OCI-LY1 (cell line): ENCODE results near the gene FTSJ1.
"Not testable (repeated sequence)": the region's sequence is repeated elsewhere in the genome, so short reads cannot be mapped to it uniquely, and the experiment has no call there.

Source experiments
- H2AFZ ChIP-seq: fragments of 200-600 bp; sonication (generic), shearing (Covaris generic); 2 replicates; pipeline ENCODE4 v1.6.0; 2014; ENCODE audit warnings: antibody characterized with exemption, mild to moderate bottlenecking, low read length
- H3F3A ChIP-seq: fragments of 200-600 bp; sonication (generic), shearing (Covaris generic); 2 replicates; pipeline ENCODE4 v1.6.0; 2014; ENCODE audit warnings: mild to moderate bottlenecking, antibody characterized with exemption, low read length, moderate library complexity; ENCODE audit not compliant: insufficient read depth
- H3K27ac ChIP-seq: fragments of 200-600 bp; sonication (generic); 2 replicates; pipeline ENCODE4 v1.5.1; 2014; ENCODE audit warnings: low read length, mixed run types, mild to moderate bottlenecking, low read depth; ENCODE audit not compliant: poor library complexity, severe bottlenecking
- H3K27me3 ChIP-seq: fragments of 200-600 bp; sonication (generic); 2 replicates; pipeline ENCODE4 v1.6.0; 2014; ENCODE audit warnings: antibody characterized with exemption, mild to moderate bottlenecking, low read length, moderate library complexity; ENCODE audit not compliant: insufficient read depth
- H3K36me3 ChIP-seq: fragments of 200-600 bp; sonication (generic); 2 replicates; pipeline ENCODE4 v1.6.1; 2014; ENCODE audit warnings: mild to moderate bottlenecking, antibody characterized with exemption, low read length, moderate library complexity, mixed read lengths; ENCODE audit not compliant: insufficient read depth
- H3K4me1 ChIP-seq: fragments of 200-600 bp; sonication (generic); 2 replicates; pipeline ENCODE4 v1.5.1; 2014; ENCODE audit warnings: mild to moderate bottlenecking, low read length, moderate library complexity; ENCODE audit not compliant: insufficient read depth, severe bottlenecking
- H3K4me2 ChIP-seq: fragments of 200-600 bp; sonication (generic), shearing (Covaris generic); 2 replicates; pipeline ENCODE4 v1.6.1; 2014; ENCODE audit warnings: low read length
- H3K4me3 ChIP-seq: fragments of 200-600 bp; sonication (generic); 2 replicates; pipeline ENCODE4 v1.5.1; 2014; ENCODE audit warnings: low read length, low read depth, mild to moderate bottlenecking, mixed read lengths; ENCODE audit not compliant: poor library complexity, severe bottlenecking
- H3K79me2 ChIP-seq: fragments of 200-600 bp; shearing (Covaris generic); 2 replicates; pipeline ENCODE4 v1.6.1; 2016; ENCODE audit warnings: mixed run types, low read length, mixed read lengths; ENCODE audit not compliant: insufficient read depth
- H3K9ac ChIP-seq: fragments of 200-600 bp; sonication (generic), shearing (Covaris generic); 2 replicates; pipeline ENCODE4 v1.6.1; 2014; ENCODE audit warnings: mild to moderate bottlenecking, low read length, mixed read lengths
- H3K9me2 ChIP-seq: fragments of 200-600 bp; sonication (generic), shearing (Covaris generic); 2 replicates; pipeline ENCODE4 v1.6.1; 2014; ENCODE audit warnings: low read depth, mild to moderate bottlenecking, low read length, mixed read lengths
- H3K9me3 ChIP-seq: fragments of 200-600 bp; shearing (Covaris generic); 2 replicates; pipeline ENCODE4 v1.6.1; 2014; ENCODE audit warnings: low read length, mixed read lengths
- H4K20me1 ChIP-seq: fragments of 200-600 bp; sonication (generic), shearing (Covaris generic); 2 replicates; pipeline ENCODE4 v1.6.0; 2016; ENCODE audit warnings: mild to moderate bottlenecking, low read length; ENCODE audit not compliant: insufficient read depth
- CTCF ChIP-seq: fragments of 200-600 bp; sonication (generic), shearing (Covaris generic); IDR thresholded peaks from 2 replicates; pipeline ENCODE4 v1.5.1; 2017; ENCODE audit warnings: mild to moderate bottlenecking, antibody characterized with exemption, low read length, moderate library complexity, mixed read lengths
- EZH2 ChIP-seq: fragments of 200-600 bp; sonication (generic), shearing (Covaris generic); IDR thresholded peaks from 2 replicates; pipeline ENCODE4 v1.8.0; 2017; ENCODE audit warnings: borderline replicate concordance, mixed run types, mild to moderate bottlenecking, antibody characterized with exemption, low read length, moderate library complexity, mixed read lengths

Gene FTSJ1, protein sequence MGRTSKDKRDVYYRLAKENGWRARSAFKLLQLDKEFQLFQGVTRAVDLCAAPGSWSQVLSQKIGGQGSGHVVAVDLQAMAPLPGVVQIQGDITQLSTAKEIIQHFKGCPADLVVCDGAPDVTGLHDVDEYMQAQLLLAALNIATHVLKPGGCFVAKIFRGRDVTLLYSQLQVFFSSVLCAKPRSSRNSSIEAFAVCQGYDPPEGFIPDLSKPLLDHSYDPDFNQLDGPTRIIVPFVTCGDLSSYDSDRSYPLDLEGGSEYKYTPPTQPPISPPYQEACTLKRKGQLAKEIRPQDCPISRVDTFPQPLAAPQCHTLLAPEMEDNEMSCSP

GRCh38 chrX:48475774-48476577 lies at the start of gene FTSJ1:
Gene FTSJ1, plus strand, starts transcription at chrX:48476199. Its CDS starts 1,849 bp downstream, at chrX:48478048.
- Histone ChIP-seq H3K4me1 (peaks cover 15% of the 10 kb centered on the region), H3K36me3 (peaks cover 7% of the 10 kb centered on the region; the same call in 1 of the 2 replicates), H3K4me2 (peak within 1 kb of the TSS; percentile 95), H3K79me2 (peaks cover 15% of the 10 kb centered on the region), H2AFZ (no peak within 1 kb of the TSS; the same call in 1 of the 2 replicates), H3K9ac (peak within 1 kb of the TSS; percentile 96), H3K27ac (peak within 1 kb of the TSS; percentile 66), H3K27me3 (no peaks in the 10 kb centered on the region), H4K20me1 (no peaks in the 10 kb centered on the region), H3F3A (no peaks in the 10 kb centered on the region), H3K9me3 (no peaks in the 10 kb centered on the region), H3K4me3 (peak within 1 kb of the TSS; percentile 97), H3K9me2 (no peaks in the 10 kb centered on the region)
- TF ChIP-seq CTCF (no peak), EZH2 (no peak)

DNA sequence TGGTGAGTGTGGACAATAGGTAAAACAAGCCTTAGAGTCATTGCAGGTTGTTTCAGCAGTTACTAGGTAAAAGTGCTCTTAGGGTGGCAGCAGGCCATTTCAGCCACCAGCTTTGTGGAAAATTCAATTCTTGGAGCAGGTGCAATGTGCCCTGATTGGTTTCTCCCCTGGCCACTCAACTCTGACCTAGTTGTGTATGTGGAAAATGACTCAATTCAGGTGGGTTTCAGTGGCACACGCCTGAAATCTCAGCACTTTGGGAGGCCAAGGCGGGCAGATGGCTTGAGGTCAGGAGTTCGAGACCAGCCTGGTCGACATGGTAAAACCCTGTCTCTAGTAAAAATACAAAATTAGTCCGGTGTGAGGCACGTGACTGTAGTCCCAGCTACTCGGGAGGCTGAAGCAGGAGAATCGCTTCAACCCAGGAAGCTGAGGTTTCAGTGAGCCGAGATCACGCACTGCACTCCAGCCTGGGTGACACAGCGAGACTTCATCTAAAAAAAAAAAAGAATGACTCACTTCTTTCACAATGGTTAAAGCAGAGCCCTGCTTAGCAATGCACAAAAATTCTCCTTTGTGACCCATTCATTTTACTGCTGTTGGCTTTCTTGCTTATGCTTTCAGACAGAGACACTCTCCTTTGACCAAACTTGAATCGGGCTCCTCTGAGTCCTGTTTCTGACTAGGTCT lies 48.8 kb upstream of the FTSJ1 start:
- H3K9ac ChIP-seq, H3K4me1 ChIP-seq, H3F3A ChIP-seq, H4K20me1 ChIP-seq, H3K9me3 ChIP-seq, H3K27me3 ChIP-seq, H3K36me3 ChIP-seq, H3K79me2 ChIP-seq, H3K4me2 ChIP-seq, H2AFZ ChIP-seq, H3K9me2 ChIP-seq, H3K27ac ChIP-seq, H3K4me3 ChIP-seq: not testable (repeated sequence)

DNA sequence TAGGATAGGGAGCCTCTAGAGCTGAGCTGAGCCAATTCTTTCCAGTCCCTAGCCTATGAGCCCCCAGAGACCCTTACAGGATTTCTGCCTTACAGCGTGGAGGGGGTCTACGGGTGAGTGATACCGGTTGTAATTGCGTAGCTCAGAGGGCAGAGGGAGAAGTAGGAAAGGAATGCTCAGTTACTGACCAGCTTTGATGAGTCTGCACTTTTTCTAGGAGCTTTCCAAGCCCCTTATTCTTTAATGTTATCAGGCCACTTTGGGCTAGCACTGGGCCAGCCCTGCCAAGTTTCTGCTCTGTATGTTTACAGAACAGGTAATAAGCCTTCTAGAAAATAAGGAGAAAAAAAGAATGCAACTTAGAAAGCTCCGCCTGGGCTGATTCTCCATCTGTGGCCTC lies 46.4 kb upstream of the FTSJ1 start:
- not testable (repeated sequence) for H3K36me3 ChIP-seq, H3K27me3 ChIP-seq, H3K9ac ChIP-seq, H2AFZ ChIP-seq, H3F3A ChIP-seq, H3K4me2 ChIP-seq, H4K20me1 ChIP-seq, H3K27ac ChIP-seq, H3K4me1 ChIP-seq, H3K4me3 ChIP-seq, H3K9me2 ChIP-seq, H3K9me3 ChIP-seq, H3K79me2 ChIP-seq

DNA sequence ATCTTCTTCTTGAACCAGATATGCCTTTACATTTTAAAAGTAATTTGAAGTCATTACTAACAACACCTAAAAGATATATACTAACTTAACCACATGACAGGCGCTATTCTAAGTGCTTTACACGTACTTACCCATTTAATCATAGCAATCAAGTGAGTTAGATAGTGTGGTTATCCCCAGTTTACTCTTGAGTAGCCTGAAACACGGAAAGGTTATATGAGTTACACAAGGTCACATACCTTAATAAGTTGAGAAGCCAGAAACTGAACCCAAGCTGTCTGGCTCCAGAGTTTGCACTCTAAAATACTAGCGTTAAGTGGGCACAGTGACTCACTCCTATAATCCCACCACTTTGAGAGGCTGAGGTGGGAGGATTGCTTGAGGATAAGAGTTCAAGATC lies 45.8 kb upstream of the FTSJ1 start:
- H3K4me2 ChIP-seq, H3K4me1 ChIP-seq, H4K20me1 ChIP-seq, H3K27ac ChIP-seq, H3K27me3 ChIP-seq, H3K79me2 ChIP-seq, H3K9me2 ChIP-seq, H3K4me3 ChIP-seq, H2AFZ ChIP-seq, H3K36me3 ChIP-seq, H3K9me3 ChIP-seq, H3F3A ChIP-seq, H3K9ac ChIP-seq: not testable (repeated sequence)

DNA sequence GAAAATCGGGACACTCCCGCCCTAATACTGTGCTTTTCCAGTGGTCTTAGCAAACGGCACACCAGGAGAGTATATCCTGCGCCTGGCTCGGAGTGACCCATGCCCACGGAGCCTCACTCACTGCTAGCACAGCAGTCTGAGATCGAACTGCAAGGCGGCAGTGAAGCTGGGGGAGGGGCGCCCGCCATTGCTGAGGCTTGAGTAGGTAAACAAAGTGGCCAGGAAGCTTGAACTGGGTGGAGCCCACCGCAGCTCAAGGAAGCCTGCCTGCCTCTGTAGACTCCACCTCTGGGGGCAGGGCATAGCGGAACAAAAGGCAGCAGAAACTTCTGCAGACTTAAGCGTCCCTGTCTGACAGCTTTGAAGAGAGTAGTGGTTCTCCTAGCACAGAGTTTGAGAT lies 42.3 kb upstream of the FTSJ1 start:
- H3F3A ChIP-seq, H2AFZ ChIP-seq, H3K9me2 ChIP-seq, H3K27me3 ChIP-seq, H3K4me1 ChIP-seq, H3K27ac ChIP-seq, H3K36me3 ChIP-seq, H3K9ac ChIP-seq, H3K4me2 ChIP-seq, H3K9me3 ChIP-seq, H4K20me1 ChIP-seq, H3K79me2 ChIP-seq: not testable (repeated sequence)
- H3K4me3 ChIP-seq: peak overlapping the region; percentile 13

- H3K27ac ChIP-seq, H3K9me2 ChIP-seq, H3K4me1 ChIP-seq, H3K9ac ChIP-seq, H3K4me2 ChIP-seq, H3K27me3 ChIP-seq, H4K20me1 ChIP-seq, H3K79me2 ChIP-seq, H3K9me3 ChIP-seq, H3F3A ChIP-seq, H3K4me3 ChIP-seq, H3K36me3 ChIP-seq, H2AFZ ChIP-seq: not testable (repeated sequence)
Measured at GRCh38 chrX:48447201-48447600, 28.8 kb upstream of the FTSJ1 start.
